ENCODE results near the gene GGA2.

GRCh38 chr16:23505180-23505665, 5.1 kb downstream of the GGA2 start:
- TF ChIP-seq MAX (IDR thresholded peaks at IDR 0.05), result no peak
- no peak for TF ChIP-seq TCF12 (IDR thresholded peaks at IDR 0.05; ENCODE audit: low read depth)
- TF ChIP-seq ZBTB7A (IDR thresholded peaks at IDR 0.05; ENCODE audit: low read depth), result no peak
- TF ChIP-seq REST (IDR thresholded peaks at IDR 0.05; ENCODE audit: low read depth), result no peak
- TF ChIP-seq EP300 (IDR thresholded peaks at IDR 0.05; ENCODE audit: borderline replicate concordance), result no peak
- TF ChIP-seq RAD21 (IDR thresholded peaks at IDR 0.05; ENCODE audit: low read depth), result no peak
- TF ChIP-seq EGR1 (IDR thresholded peaks at IDR 0.05), result no peak
- no peak for TF ChIP-seq FOXM1 (IDR thresholded peaks at IDR 0.05; ENCODE audit: borderline replicate concordance, low read depth)
- TF ChIP-seq TAF1 (IDR thresholded peaks at IDR 0.05; ENCODE audit: low read depth), result no peak
- no peak for TF ChIP-seq NFIC (IDR thresholded peaks at IDR 0.05)
- no peak for TF ChIP-seq YY1 (IDR thresholded peaks at IDR 0.05; ENCODE audit: low read depth)
- TF ChIP-seq USF1 (IDR thresholded peaks at IDR 0.05), result no peak
- no peak for TF ChIP-seq CREB1 (IDR thresholded peaks at IDR 0.05; ENCODE audit: low read depth)
